HepG2 (cell line): ENCODE data around the gene NOXO1. TPM values are rescaled to one million over a fixed set of nuclear protein-coding genes. Genes with fewer than 3 reads are reported as not detected.
A peak's percentile ranks its signal among the peaks of the same experiment; 100 is the strongest.

Experiments used
- GATAD2A ChIP-seq: IDR thresholded peaks from 2 replicates; pipeline ENCODE4 v1.6.1; 2016
- GTF3A ChIP-seq: sonication (generic); formaldehyde crosslinking; conservative IDR thresholded peaks from 2 replicates; pipeline ENCODE4 v1.4.0; 2020; ENCODE audit warnings: mild to moderate bottlenecking, missing genetic modification reagents
- HCFC1 ChIP-seq: fragments of 150-350 bp; IDR thresholded peaks from 2 replicates; pipeline ENCODE4 v1.6.1; 2014; ENCODE audit warnings: low read depth, low read length
- HNRNPLL ChIP-seq: fragments of 200-400 bp; formaldehyde crosslinking; IDR thresholded peaks from 2 replicates; pipeline ENCODE4 v1.6.1; 2017; ENCODE audit warnings: mild to moderate bottlenecking, low read depth, low read length; ENCODE audit not compliant: poor library complexity, severe bottlenecking
- HOXA3 ChIP-seq: sonication (generic); formaldehyde crosslinking; IDR thresholded peaks from 2 replicates; pipeline ENCODE4 v1.5.0; 2020; ENCODE audit warnings: missing genetic modification reagents
- JUN ChIP-seq: sonication (generic); formaldehyde crosslinking; IDR thresholded peaks from 2 replicates; pipeline ENCODE4 v1.4.0; 2020; ENCODE audit warnings: mild to moderate bottlenecking, missing genetic modification reagents
- NCOA2 ChIP-seq: sonication (generic); formaldehyde crosslinking; IDR thresholded peaks from 2 replicates; pipeline ENCODE4 v1.8.0; 2022; ENCODE audit warnings: inconsistent platforms
- SOX5 ChIP-seq: IDR thresholded peaks from 2 replicates; pipeline ENCODE4 v1.6.1; 2016; ENCODE audit warnings: borderline replicate concordance
- ZBTB3 ChIP-seq: sonication (generic); formaldehyde crosslinking; IDR thresholded peaks from 2 replicates; pipeline ENCODE4 v1.4.0; 2020; ENCODE audit warnings: low read depth, mild to moderate bottlenecking, moderate library complexity, missing genetic modification reagents, borderline replicate concordance
- ZFP36 ChIP-seq: fragments of 150-350 bp; IDR thresholded peaks from 2 replicates; pipeline ENCODE4 v1.6.1; 2018; ENCODE audit warnings: borderline replicate concordance, low read length, low read depth; ENCODE audit not compliant: partially characterized antibody
- ZNF333 ChIP-seq: sonication (generic); formaldehyde crosslinking; IDR thresholded peaks from 2 replicates; pipeline ENCODE4 v1.4.0; 2020; ENCODE audit warnings: mild to moderate bottlenecking, missing genetic modification reagents, borderline replicate concordance
- ZNF816 ChIP-seq: sonication (generic); formaldehyde crosslinking; IDR thresholded peaks from 2 replicates; pipeline ENCODE4 v1.8.0; 2022; ENCODE audit warnings: missing genetic modification reagents, mild to moderate bottlenecking, borderline replicate concordance
- polyA plus RNA-seq, 8 experiments: library from polyadenylated mRNA; depleted of rRNA in 3 of 8; stranded (reverse) in 7 of 8; unstranded in 1 of 8; fragments of >200 nt; fragmentation: Illumina TruSeq in 4 of 8; extraction: Trizol in 4 of 8; gene quantifications; 2 replicates each; pipeline versions ENCODE4 v1.2.1 to v1.2.3, GENCODE V29; 2011 to 2016; ENCODE audit warnings: low read depth in 4 of 8, missing spikeins in 1 of 8, mixed read lengths in 1 of 8; ENCODE audit not compliant: insufficient read depth in 1 of 8
- total RNA-seq, 5 experiments: library from RNA; depleted of rRNA; stranded (reverse); fragments of >200 nt; fragmentation: Illumina TruSeq; extraction: Trizol; gene quantifications; 2 replicates each; pipeline ENCODE4 v1.2.3, GENCODE V29; 2016; ENCODE audit warnings: low read depth in 1 of 5
- TF ChIP-seq, protein P1 (sequence below): sonication (generic); formaldehyde crosslinking; conservative IDR thresholded peaks from 2 replicates; pipeline ENCODE4 v1.8.0; 2022; ENCODE audit warnings: mild to moderate bottlenecking, moderate library complexity, missing genetic modification reagents
- TF ChIP-seq, protein P2 (sequence below): sonication (generic); formaldehyde crosslinking; IDR thresholded peaks from 2 replicates; pipeline ENCODE4 v1.4.0; 2020; ENCODE audit warnings: low read depth, missing genetic modification reagents
- TF ChIP-seq, protein P3 (sequence below): sonication (generic); formaldehyde crosslinking; IDR thresholded peaks from 2 replicates; pipeline ENCODE4 v1.5.1; 2020; ENCODE audit warnings: mild to moderate bottlenecking, moderate library complexity, missing genetic modification reagents
- TF ChIP-seq, protein P4 (sequence below): sonication (generic); formaldehyde crosslinking; IDR thresholded peaks from 2 replicates; pipeline ENCODE4 v1.8.0; 2022; ENCODE audit warnings: missing genetic modification reagents, mild to moderate bottlenecking, borderline replicate concordance

NOXO1 gene
- total and polyA plus RNA-seq, 2 of the 13 experiments (the other 11 are each of a cell fraction or from before 2014, with no cell fraction given): 0.69 to 1.4 TPM

DNA sequence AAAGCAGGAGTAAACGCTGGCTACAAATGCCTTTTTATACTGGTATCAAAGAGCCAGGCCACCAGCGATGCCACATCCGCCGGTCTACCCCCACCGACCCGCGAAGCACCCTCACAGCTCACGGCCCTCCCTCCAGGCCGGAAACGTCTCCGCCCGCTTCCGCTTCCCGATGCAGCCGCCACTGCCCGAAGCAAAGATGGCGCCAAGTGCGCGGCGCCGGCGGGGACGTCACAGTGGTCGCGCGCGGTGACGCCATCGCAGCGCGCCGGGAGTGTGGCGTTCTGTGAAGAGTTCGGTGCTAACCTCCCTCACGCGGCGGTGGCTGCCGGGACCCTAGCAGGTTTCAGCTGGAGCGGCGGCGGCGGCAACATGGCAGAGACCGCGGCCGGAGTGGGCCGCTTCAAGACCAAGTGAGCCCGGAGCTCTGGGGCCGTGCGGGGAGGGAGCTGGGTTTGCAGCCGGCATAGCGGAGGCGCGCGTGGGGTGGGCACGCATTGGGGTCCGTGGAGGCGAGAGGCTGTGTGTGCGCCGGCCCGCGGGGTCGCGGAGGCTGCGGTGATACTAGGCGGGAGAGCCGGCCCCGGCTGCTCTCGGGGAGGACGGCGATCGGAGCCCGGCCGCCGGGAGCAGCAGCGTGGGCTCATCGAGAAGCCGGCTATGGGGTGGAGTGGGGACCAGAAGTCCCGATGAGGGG lies 9.3 kb downstream of the NOXO1 start, which contains the start of gene TBL3 (continued):
- TF ChIP-seq, protein P1, sequence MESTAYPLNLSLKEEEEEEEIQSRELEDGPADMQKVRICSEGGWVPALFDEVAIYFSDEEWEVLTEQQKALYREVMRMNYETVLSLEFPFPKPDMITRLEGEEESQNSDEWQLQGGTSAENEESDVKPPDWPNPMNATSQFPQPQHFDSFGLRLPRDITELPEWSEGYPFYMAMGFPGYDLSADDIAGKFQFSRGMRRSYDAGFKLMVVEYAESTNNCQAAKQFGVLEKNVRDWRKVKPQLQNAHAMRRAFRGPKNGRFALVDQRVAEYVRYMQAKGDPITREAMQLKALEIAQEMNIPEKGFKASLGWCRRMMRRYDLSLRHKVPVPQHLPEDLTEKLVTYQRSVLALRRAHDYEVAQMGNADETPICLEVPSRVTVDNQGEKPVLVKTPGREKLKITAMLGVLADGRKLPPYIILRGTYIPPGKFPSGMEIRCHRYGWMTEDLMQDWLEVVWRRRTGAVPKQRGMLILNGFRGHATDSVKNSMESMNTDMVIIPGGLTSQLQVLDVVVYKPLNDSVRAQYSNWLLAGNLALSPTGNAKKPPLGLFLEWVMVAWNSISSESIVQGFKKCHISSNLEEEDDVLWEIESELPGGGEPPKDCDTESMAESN (CRISPR knock-in tag): peak; percentile 98
- TF ChIP-seq HCFC1 (peak; percentile 98), ZBTB3 (peak; percentile 75; the same call in 1 of the 2 replicates), ZFP36 (no peak), SOX5 (CRISPR knock-in tag) (peak; percentile 69; the same call in 1 of the 2 replicates), NCOA2 (CRISPR knock-in tag) (0 out of 2 replicates have a peak, but pooled peaks have one; percentile 47), HNRNPLL (peak; percentile 47), ZNF816 (0 out of 2 replicates have a peak, but pooled peaks have one; percentile 50), JUN (0 out of 2 replicates have a peak, but pooled peaks have one; percentile 38), ZNF333 (peak; percentile 83; the same call in 1 of the 2 replicates), HOXA3 (CRISPR knock-in tag) (peak; percentile 100), GTF3A (CRISPR knock-in tag) (peak; percentile 82; the same call in 1 of the 2 replicates), GATAD2A (peak; percentile 74)
- TF ChIP-seq, protein P2, sequence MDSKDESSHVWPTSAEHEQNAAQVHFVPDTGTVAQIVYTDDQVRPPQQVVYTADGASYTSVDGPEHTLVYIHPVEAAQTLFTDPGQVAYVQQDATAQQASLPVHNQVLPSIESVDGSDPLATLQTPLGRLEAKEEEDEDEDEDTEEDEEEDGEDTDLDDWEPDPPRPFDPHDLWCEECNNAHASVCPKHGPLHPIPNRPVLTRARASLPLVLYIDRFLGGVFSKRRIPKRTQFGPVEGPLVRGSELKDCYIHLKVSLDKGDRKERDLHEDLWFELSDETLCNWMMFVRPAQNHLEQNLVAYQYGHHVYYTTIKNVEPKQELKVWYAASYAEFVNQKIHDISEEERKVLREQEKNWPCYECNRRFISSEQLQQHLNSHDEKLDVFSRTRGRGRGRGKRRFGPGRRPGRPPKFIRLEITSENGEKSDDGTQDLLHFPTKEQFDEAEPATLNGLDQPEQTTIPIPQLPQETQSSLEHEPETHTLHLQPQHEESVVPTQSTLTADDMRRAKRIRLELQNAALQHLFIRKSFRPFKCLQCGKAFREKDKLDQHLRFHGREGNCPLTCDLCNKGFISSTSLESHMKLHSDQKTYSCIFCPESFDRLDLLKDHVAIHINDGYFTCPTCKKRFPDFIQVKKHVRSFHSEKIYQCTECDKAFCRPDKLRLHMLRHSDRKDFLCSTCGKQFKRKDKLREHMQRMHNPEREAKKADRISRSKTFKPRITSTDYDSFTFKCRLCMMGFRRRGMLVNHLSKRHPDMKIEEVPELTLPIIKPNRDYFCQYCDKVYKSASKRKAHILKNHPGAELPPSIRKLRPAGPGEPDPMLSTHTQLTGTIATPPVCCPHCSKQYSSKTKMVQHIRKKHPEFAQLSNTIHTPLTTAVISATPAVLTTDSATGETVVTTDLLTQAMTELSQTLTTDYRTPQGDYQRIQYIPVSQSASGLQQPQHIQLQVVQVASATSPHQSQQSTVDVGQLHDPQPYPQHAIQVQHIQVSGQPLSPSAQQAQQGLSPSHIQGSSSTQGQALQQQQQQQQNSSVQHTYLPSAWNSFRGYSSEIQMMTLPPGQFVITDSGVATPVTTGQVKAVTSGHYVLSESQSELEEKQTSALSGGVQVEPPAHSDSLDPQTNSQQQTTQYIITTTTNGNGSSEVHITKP: peak; percentile 79; the same call in 1 of the 2 replicates
- TF ChIP-seq, protein P3, sequence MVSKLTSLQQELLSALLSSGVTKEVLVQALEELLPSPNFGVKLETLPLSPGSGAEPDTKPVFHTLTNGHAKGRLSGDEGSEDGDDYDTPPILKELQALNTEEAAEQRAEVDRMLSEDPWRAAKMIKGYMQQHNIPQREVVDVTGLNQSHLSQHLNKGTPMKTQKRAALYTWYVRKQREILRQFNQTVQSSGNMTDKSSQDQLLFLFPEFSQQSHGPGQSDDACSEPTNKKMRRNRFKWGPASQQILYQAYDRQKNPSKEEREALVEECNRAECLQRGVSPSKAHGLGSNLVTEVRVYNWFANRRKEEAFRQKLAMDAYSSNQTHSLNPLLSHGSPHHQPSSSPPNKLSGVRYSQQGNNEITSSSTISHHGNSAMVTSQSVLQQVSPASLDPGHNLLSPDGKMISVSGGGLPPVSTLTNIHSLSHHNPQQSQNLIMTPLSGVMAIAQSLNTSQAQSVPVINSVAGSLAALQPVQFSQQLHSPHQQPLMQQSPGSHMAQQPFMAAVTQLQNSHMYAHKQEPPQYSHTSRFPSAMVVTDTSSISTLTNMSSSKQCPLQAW (CRISPR knock-in tag): peak; percentile 84; the same call in 1 of the 2 replicates
- TF ChIP-seq, protein P4, sequence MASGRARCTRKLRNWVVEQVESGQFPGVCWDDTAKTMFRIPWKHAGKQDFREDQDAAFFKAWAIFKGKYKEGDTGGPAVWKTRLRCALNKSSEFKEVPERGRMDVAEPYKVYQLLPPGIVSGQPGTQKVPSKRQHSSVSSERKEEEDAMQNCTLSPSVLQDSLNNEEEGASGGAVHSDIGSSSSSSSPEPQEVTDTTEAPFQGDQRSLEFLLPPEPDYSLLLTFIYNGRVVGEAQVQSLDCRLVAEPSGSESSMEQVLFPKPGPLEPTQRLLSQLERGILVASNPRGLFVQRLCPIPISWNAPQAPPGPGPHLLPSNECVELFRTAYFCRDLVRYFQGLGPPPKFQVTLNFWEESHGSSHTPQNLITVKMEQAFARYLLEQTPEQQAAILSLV (CRISPR knock-in tag): peak; percentile 85; the same call in 1 of the 2 replicates
